Activated T-cell treated with anti-CD3 and anti-CD28 coated beads, Interleukin-2, amount 50 U/mL, for 1 hour (primary cell): Measurements from ENCODE around the gene RELA.
"Not testable (repeated sequence)": the region's sequence is repeated elsewhere in the genome, so short reads cannot be mapped to it uniquely, and the experiment has no call there.

Experiments used
- DNase-seq: peaks from one replicate; pipeline ENCODE4 v3.0.0-alpha.2; 2020

Gene RELA

GRCh38 chr11:65663639-65664200 is 1.0 kb upstream of the RELA start:
- no peak for DNase-seq

- DNase-seq, result peak; percentile 27
Observed at GRCh38 chr11:65662247-65662798, 393 bp downstream of the RELA start.

- DNase-seq, result peak; percentile 19
Observed at GRCh38 chr11:65661599-65662246, 993 bp downstream of the RELA start.

- DNase-seq, result not testable (repeated sequence)
Observed at GRCh38 chr11:65660908-65661307, 1.8 kb downstream of the RELA start.

- no peak for DNase-seq
Observed at GRCh38 chr11:65660038-65660437, 2.7 kb downstream of the RELA start.

- DNase-seq, result no peak
Observed at GRCh38 chr11:65658174-65659021, 4.3 kb downstream of the RELA start.

GRCh38 chr11:65657426-65657825 is 5.3 kb downstream of the RELA start:
- DNase-seq, result peak; percentile 18

GRCh38 chr11:65655570-65656332 is 7.0 kb downstream of the RELA start:
- peak; percentile 21 for DNase-seq

- no peak for DNase-seq
Observed at GRCh38 chr11:65654375-65655349, 8.1 kb downstream of the RELA start.

- DNase-seq, result no peak
Observed at GRCh38 chr11:65653229-65654225, 9.2 kb downstream of the RELA start.

- peak; percentile 99 for DNase-seq
Observed at GRCh38 chr11:65652511-65653228, 10.0 kb downstream of the RELA start.

- peak; percentile 47 for DNase-seq
Observed at GRCh38 chr11:65651589-65652510, 10.9 kb downstream of the RELA start.

GRCh38 chr11:65651339-65651588 is 11.5 kb downstream of the RELA start:
- no peak for DNase-seq

- no peak for DNase-seq
Observed at GRCh38 chr11:65650547-65651338, 12.0 kb downstream of the RELA start.

- peak; percentile 20 for DNase-seq
Observed at GRCh38 chr11:65649656-65650546, 12.8 kb downstream of the RELA start.

GRCh38 chr11:65648997-65649493 is 13.7 kb downstream of the RELA start:
- no peak for DNase-seq
